Cardiac muscle cell (in vitro differentiated cells and primary cell): Measurements from ENCODE around the gene DIPK2B. TPM values are rescaled to one million over a fixed set of nuclear protein-coding genes. Genes with fewer than 3 reads are reported as not detected.

Experiments
- DNase-seq, 2 donors: peaks; one replicate each; pipeline versions ENCODE4 v3.0.0 to v3.0.0-alpha.2; 2010 to 2017; ENCODE audit warnings: low read depth in 1 of 2, low spot score in 1 of 2
- H3K27ac ChIP-seq: fragments of 200-600 bp; sonication (generic); 2 replicates; pipeline ENCODE4 v1.5.1; 2016
- H3K27me3 ChIP-seq: fragments of 200-600 bp; sonication (generic); 2 replicates; pipeline ENCODE4 v1.6.0; 2016; ENCODE audit warnings: control low read depth
- H3K36me3 ChIP-seq: fragments of 200-600 bp; sonication (generic); 2 replicates; pipeline ENCODE4 v1.5.1; 2016; ENCODE audit warnings: control low read depth
- H3K4me1 ChIP-seq: fragments of 200-600 bp; sonication (generic); 2 replicates; pipeline ENCODE4 v1.8.1; 2017; ENCODE audit warnings: low read depth, mild to moderate bottlenecking, mixed run types
- H3K4me3 ChIP-seq: fragments of 200-600 bp; sonication (generic); 2 replicates; pipeline ENCODE4 v1.5.1; 2016; ENCODE audit warnings: mild to moderate bottlenecking
- H3K9me3 ChIP-seq: fragments of 200-600 bp; sonication (generic); 2 replicates; pipeline ENCODE4 v1.5.1; 2017; ENCODE audit warnings: low read depth, mild to moderate bottlenecking, control low read depth
- polyA plus RNA-seq: library from polyadenylated mRNA; unstranded; fragments of >200 nt; fragmentation: Nextera tagmentation; extraction: Ambion mirVana; gene quantifications from 2 replicates; pipeline ENCODE4 v1.2.1, GENCODE V29; 2016
- total RNA-seq: library from RNA; depleted of rRNA; stranded (reverse); fragments of >200 nt; gene quantifications from 2 replicates; pipeline ENCODE4 v1.2.3, GENCODE V29; 2016
- TF ChIP-seq, protein P1 (sequence below): IDR thresholded peaks from 2 replicates; pipeline ENCODE4 v1.5.1; 2012; ENCODE audit warnings: low read depth, mild to moderate bottlenecking, low read length

The DIPK2B gene
- total and polyA plus RNA-seq, 2 experiments from 2014 or later: 0.30 TPM; not detected in 1

DNA sequence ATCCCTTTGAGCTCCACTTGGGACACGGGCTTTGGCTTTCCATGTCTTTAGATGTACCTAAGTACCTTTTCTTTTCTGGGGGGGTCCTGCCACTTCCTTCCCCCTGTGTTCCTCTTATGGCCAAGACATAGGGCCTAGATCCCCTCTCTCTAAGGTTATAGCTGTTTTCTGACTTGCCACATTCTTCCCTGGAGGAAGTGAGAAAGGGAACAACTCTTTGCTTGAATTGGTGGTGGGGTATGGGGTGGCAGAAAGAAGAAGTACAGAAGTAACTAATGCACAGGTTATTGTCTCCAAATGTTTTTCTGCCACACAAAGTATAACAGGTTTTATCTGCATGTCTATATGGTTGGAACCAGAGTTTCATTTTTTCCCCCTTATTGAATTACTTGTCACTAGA is 29.7 kb upstream of the DIPK2B start:
- TF ChIP-seq, protein P1, sequence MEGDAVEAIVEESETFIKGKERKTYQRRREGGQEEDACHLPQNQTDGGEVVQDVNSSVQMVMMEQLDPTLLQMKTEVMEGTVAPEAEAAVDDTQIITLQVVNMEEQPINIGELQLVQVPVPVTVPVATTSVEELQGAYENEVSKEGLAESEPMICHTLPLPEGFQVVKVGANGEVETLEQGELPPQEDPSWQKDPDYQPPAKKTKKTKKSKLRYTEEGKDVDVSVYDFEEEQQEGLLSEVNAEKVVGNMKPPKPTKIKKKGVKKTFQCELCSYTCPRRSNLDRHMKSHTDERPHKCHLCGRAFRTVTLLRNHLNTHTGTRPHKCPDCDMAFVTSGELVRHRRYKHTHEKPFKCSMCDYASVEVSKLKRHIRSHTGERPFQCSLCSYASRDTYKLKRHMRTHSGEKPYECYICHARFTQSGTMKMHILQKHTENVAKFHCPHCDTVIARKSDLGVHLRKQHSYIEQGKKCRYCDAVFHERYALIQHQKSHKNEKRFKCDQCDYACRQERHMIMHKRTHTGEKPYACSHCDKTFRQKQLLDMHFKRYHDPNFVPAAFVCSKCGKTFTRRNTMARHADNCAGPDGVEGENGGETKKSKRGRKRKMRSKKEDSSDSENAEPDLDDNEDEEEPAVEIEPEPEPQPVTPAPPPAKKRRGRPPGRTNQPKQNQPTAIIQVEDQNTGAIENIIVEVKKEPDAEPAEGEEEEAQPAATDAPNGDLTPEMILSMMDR: no peak
- Histone ChIP-seq H3K27me3 (no peaks in the 10 kb centered on the region), H3K27ac (no peak overlapping the region), H3K4me1 (no peaks in the 10 kb centered on the region), H3K36me3 (no peaks in the 10 kb centered on the region), H3K4me3 (no peak overlapping the region), H3K9me3 (no peaks in the 10 kb centered on the region)
- DNase-seq: no peak

DNA sequence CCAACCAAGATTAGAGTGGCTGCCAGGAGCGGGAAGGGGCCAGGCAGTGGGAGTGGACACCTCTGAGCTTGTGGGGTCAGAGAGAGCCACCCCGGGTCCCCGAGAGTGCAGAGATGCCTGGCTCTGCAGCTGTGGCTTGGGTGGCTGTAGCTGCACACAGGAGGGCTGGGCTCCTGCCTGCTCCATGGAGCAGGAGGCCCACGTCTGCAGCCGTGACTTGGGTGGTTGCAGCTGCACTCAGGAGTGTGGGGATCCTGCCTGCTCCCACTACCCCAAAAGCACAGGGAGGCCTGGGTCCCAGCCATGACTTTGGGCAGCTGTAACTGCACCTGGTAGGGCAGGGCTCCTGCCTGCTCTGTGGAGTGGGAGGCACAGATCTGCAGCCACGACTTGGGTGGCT is 28.7 kb upstream of the DIPK2B start:
- Histone ChIP-seq H3K4me3 (no peak overlapping the region), H3K27ac (no peak overlapping the region), H3K36me3 (no peaks in the 10 kb centered on the region), H3K9me3 (no peaks in the 10 kb centered on the region), H3K27me3 (no peaks in the 10 kb centered on the region), H3K4me1 (no peaks in the 10 kb centered on the region)
- TF ChIP-seq, protein P1: no peak
- DNase-seq: no peak

DNA sequence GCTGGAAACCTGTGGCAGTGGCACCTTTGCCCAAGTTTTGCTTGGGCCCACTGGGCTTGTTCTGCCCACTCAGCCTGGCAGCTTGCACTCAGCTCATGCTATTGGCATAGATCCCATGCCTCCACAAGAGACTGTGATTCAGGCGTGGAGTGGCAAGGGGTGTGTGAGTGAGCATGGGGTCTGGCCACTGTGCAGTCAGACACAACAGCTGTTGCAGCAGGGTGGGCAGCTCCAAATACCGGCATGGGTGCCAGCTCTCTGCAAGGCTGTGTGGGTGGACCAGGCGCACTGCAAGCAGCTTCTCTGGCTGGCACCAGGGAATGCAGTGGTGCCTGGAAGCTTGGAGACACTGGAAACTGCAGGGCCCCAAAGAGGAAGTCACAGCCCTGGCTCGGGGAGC is 27.4 kb upstream of the DIPK2B start:
- Histone ChIP-seq H3K4me1 (no peaks in the 10 kb centered on the region), H3K27ac (no peak overlapping the region), H3K4me3 (no peak overlapping the region), H3K36me3 (no peaks in the 10 kb centered on the region), H3K9me3 (no peaks in the 10 kb centered on the region), H3K27me3 (no peaks in the 10 kb centered on the region)
- DNase-seq: no peak
- TF ChIP-seq, protein P1: no peak

DNA sequence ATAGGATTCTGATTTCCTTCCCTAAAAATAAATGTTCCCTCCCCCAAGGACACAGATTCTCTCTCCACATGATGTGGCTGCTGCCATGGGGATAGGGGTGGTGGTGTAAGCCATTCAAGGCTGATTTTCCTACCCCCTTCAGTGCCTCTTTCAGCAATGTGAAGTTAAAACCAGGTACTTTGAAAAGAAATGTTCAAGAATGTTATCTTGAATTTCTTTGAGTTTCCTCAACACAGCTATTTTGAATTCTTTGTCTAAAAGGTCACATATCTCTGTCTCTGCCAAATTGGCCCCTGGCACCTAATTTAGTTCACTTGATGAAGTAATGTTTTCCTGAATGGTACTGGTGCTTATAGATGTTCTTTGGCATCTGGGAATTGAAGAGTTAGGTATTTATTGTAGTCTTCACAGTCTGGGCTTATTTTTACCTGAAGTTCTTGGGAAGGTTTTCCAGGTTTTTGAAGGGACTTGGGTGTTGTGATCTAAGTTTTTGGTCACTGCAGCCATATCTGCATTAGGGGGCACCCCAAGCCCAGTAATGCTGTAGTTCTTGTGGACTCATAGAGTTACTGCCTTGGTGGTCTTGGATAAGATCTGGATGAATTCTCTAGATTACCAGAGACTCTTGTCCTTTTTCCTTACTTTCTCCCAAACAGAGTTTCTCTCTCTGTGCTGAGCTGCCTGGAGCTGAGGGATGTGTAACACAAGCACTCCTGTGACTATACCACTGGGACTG is 7.6 kb upstream of the DIPK2B start:
- Histone ChIP-seq H3K27me3 (no peaks in the 10 kb centered on the region), H3K9me3 (no peaks in the 10 kb centered on the region), H3K27ac (no peak overlapping the region), H3K4me1 (no peaks in the 10 kb centered on the region), H3K4me3 (no peak overlapping the region), H3K36me3 (no peaks in the 10 kb centered on the region)
- TF ChIP-seq, protein P1: no peak
- no peak for DNase-seq

DNA sequence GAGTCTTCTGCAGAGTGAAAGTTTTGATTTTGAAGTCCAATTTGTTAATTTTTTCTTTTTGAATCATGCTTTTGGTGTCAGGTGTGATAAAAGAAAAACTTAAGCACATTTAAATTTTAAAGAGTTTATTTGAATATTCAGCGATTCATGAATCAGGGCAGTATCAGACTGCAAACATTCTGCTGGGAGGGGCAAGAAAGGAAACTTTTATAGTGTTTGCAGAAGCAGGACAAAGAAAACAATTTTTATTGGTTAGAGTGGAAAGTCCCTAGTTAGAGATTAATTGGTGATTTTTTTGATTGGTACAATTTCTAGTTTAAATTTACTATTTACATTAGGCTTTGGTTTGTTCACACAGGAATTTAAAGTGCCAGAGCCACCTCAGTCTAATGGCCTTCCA is 1.5 kb upstream of the DIPK2B start:
- no peak for DNase-seq
- H3K9me3 ChIP-seq: no peaks in the 10 kb centered on the region

More for the DNA sequence above, 1.5 kb upstream of the DIPK2B start:
- H3K4me1 ChIP-seq: no peaks in the 10 kb centered on the region
- no peaks in the 10 kb centered on the region for H3K36me3 ChIP-seq
- no peak overlapping the region for H3K27ac ChIP-seq
- H3K4me3 ChIP-seq: no peak overlapping the region
- no peaks in the 10 kb centered on the region for H3K27me3 ChIP-seq
- TF ChIP-seq, protein P1: no peak
